K562 (cell line): ENCODE results near the gene SNTG2. TPM values are rescaled to one million over a fixed set of nuclear protein-coding genes. Genes with fewer than 3 reads are reported as not detected.

ENCODE experiments used
- ATAC-seq: fragments of 200-7000 bp; cut with Tn5 transposase; 3 replicates; pipeline ENCODE4 v1.9.1; 2020; ENCODE audit warnings: moderate library complexity
- BruUV-seq: library from RNA; stranded (reverse); fragments of 400-500 nt; replicated peaks from 2 replicates; lab custom pipeline; 2021; lab: Mats Ljungman, UMichigan
- CTCF ChIA-PET: fragments of 300-600 bp; formaldehyde crosslinking; extraction: SDS; loops from one replicate; lab custom pipeline; 2021; ENCODE audit warnings: low intra/inter-chr PET ratio; lab: Yijun Ruan, JAX
- POLR2A ChIA-PET: fragments of 300-600, 350-650 bp; sonication (Branson Sonifier 250); formaldehyde crosslinking; extraction: SDS; loops from one replicate; lab custom pipeline; 2021; ENCODE audit warnings: antibody characterized with exemption, inconsistent platforms; lab: Yijun Ruan, JAX
- DNase-seq, 4 experiments: peaks; one replicate each; pipeline versions ENCODE4 v3.0.0 to v3.0.0-alpha.2; 2011 to 2018; ENCODE audit warnings: low spot score in 3 of 4, mixed read lengths in 3 of 4; ENCODE audit errors: extremely low read depth in 1 of 4
- FAIRE-seq: peaks from 2 replicates; lab custom pipeline; 2011; peaks lifted over from hg19 to GRCh38; lab: Jason Lieb, UNC
- H2AFZ ChIP-seq: 2 replicates; pipeline ENCODE4 v1.6.0; 2011; ENCODE audit warnings: low read depth, low read length, control low read depth, inconsistent platforms
- H3K27ac ChIP-seq: fragments of 200-600 bp; 3 replicates; pipeline ENCODE4 v1.8.0; 2011; ENCODE audit warnings: low read depth, mild to moderate bottlenecking, control low read depth, inconsistent platforms, low read length, moderate library complexity, mixed read lengths; ENCODE audit errors: extremely low read depth
- H3K27me3 ChIP-seq, 2 experiments: fragments of 300-600 bp in 1 of 2; 2 replicates in 1 of 2; 3 replicates in 1 of 2; pipeline versions ENCODE4 v1.6.0 to v1.8.0; 2011; ENCODE audit warnings: inconsistent platforms in 2 of 2, low read length in 2 of 2, mild to moderate bottlenecking in 1 of 2, mixed read lengths in 1 of 2, moderate library complexity in 1 of 2; ENCODE audit not compliant: control insufficient read depth in 2 of 2, insufficient read depth in 2 of 2
- H3K36me3 ChIP-seq: fragments of 300-600 bp; 3 replicates; pipeline ENCODE4 v1.8.0; 2011; ENCODE audit warnings: mild to moderate bottlenecking, low read length, inconsistent platforms; ENCODE audit not compliant: control insufficient read depth, insufficient read depth
- H3K4me1 ChIP-seq, 2 experiments: fragments of 200-600 bp in 1 of 2; replicated peaks in 1 of 2; 2 replicates in 1 of 2; 3 replicates in 1 of 2; pipeline versions ENCODE4 v1.5.1 to v1.8.0; 2011; ENCODE audit warnings: inconsistent platforms in 2 of 2, low read length in 2 of 2, mild to moderate bottlenecking in 1 of 2, mixed read lengths in 1 of 2, moderate library complexity in 1 of 2; ENCODE audit not compliant: control insufficient read depth in 2 of 2, insufficient read depth in 2 of 2
- H3K4me2 ChIP-seq: 2 replicates; pipeline ENCODE4 v1.6.1; 2011; ENCODE audit warnings: low read length, control low read depth, inconsistent platforms, mixed read lengths; ENCODE audit not compliant: insufficient read depth
- H3K4me3 ChIP-seq: fragments of 200-600 bp; sonication (generic), shearing (Covaris generic); 2 replicates; pipeline ENCODE4 v1.5.1; 2016; ENCODE audit warnings: control low read depth, inconsistent platforms
- H3K79me2 ChIP-seq: fragments of 200-600 bp; 3 replicates; pipeline ENCODE4 v1.8.0; 2011; ENCODE audit warnings: low read length, inconsistent platforms; ENCODE audit not compliant: control insufficient read depth, insufficient read depth
- H3K9ac ChIP-seq, 2 experiments: 2 replicates each; pipeline versions ENCODE4 v1.6.0 to v1.6.1; 2011; ENCODE audit warnings: low read depth in 2 of 2, low read length in 2 of 2, control low read depth in 1 of 2, inconsistent platforms in 1 of 2, mild to moderate bottlenecking in 1 of 2, mixed read lengths in 1 of 2; ENCODE audit not compliant: insufficient read depth in 1 of 2
- H3K9me1 ChIP-seq: one replicate; pipeline ENCODE4 v1.6.0; 2011; ENCODE audit warnings: inconsistent platforms, mild to moderate bottlenecking, low read length, moderate library complexity; ENCODE audit not compliant: control insufficient read depth, insufficient read depth
- H3K9me3 ChIP-seq: replicated peaks from 2 replicates; pipeline ENCODE4 v1.5.1; 2011; ENCODE audit warnings: low read depth, low read length, inconsistent platforms; ENCODE audit not compliant: control insufficient read depth, insufficient read depth
- H4K20me1 ChIP-seq: replicated peaks from 2 replicates; pipeline ENCODE4 v1.6.1; 2011; ENCODE audit warnings: low read length, inconsistent platforms, mixed read lengths; ENCODE audit not compliant: control insufficient read depth, insufficient read depth
- CLOCK ChIP-seq: fragments of 250-450 bp; sonication (Bioruptor Pico); IDR thresholded peaks from 2 replicates; pipeline ENCODE4 v1.4.0; 2020; ENCODE audit warnings: mild to moderate bottlenecking, moderate library complexity, borderline replicate concordance
- EP400 ChIP-seq: fragments of 450-650 bp; IDR thresholded peaks from 2 replicates; pipeline ENCODE4 v1.6.1; 2017; ENCODE audit warnings: antibody characterized with exemption, mild to moderate bottlenecking, moderate library complexity
- MEIS2 ChIP-seq: fragments of 450-650 bp; IDR thresholded peaks from 2 replicates; pipeline ENCODE4 v1.6.1; 2014; ENCODE audit warnings: mild to moderate bottlenecking; ENCODE audit not compliant: partially characterized antibody
- PTBP1 ChIP-seq: fragments of 200-400 bp; formaldehyde crosslinking; IDR thresholded peaks from 2 replicates; pipeline ENCODE4 v1.6.1; 2017; ENCODE audit warnings: low read depth, low read length
- RCOR1 ChIP-seq, 2 experiments: IDR thresholded peaks; 2 replicates each; pipeline ENCODE4 v1.6.1; 2012; ENCODE audit warnings: low read depth in 2 of 2, low read length in 2 of 2, borderline replicate concordance in 1 of 2, improper control_type of control experiment in 1 of 2
- SIRT6 ChIP-seq: IDR thresholded peaks from one replicate; pipeline ENCODE4 v1.6.1; 2012; ENCODE audit warnings: low read depth, mild to moderate bottlenecking, control low read depth, inconsistent platforms, low read length, moderate library complexity
- STAT5A ChIP-seq: IDR thresholded peaks from 2 replicates; pipeline ENCODE4 v1.6.1; 2012; ENCODE audit warnings: low read length, inconsistent platforms, borderline replicate concordance
- TRIM28 ChIP-seq: fragments of 450-650 bp; IDR thresholded peaks from 2 replicates; pipeline ENCODE4 v1.6.1; 2017
- ZNF561 ChIP-seq: fragments of 450-650 bp; formaldehyde crosslinking; conservative IDR thresholded peaks from 2 replicates; pipeline ENCODE4 v1.4.0; 2020; ENCODE audit warnings: mild to moderate bottlenecking, moderate library complexity
- ZNF830 ChIP-seq: fragments of 250-450 bp; sonication (Bioruptor Pico); IDR thresholded peaks from 2 replicates; pipeline ENCODE4 v1.5.0; 2021; ENCODE audit warnings: mild to moderate bottlenecking
- WGBS: fragments of 100-300 bp; shearing (Covaris generic); methylation state at CpG from one replicate; pipeline ENCODE4 v1.1.6; 2016; ENCODE audit warnings: low coverage, mixed read lengths; ENCODE audit not compliant: insufficient coverage; ENCODE audit errors: missing lambda C conversion rate; 5-methylcytosine and 5-hydroxymethylcytosine counted together
- in situ Hi-C: fragments of 300-500 bp; cut with MboI; formaldehyde crosslinking; loops from 4 replicates; pipeline ENCODE4 v1.15.0; 2018; ENCODE audit warnings: inconsistent platforms, mixed read lengths
- intact Hi-C: fragments of 100-400 bp; cut with micrococcal nuclease; formaldehyde crosslinking; loops from 2 replicates; pipeline ENCODE4 v1.14.2; 2022
- polyA plus RNA-seq, 8 experiments: library from polyadenylated mRNA; depleted of rRNA in 4 of 8; stranded (reverse) in 5 of 8; unstranded in 3 of 8; fragments of >200 nt; fragmentation: Nextera tagmentation in 2 of 8; fragmentation: Illumina TruSeq in 1 of 8; extraction: Ambion mirVana in 2 of 8; extraction: Trizol in 1 of 8; gene quantifications; 2 replicates each; pipeline versions ENCODE4 v1.2.1 to v1.2.3, GENCODE V29; 2011 to 2014; ENCODE audit warnings: inconsistent platforms in 1 of 8, missing spikeins in 1 of 8
- total RNA-seq, 7 experiments: library from RNA; depleted of rRNA in 6 of 7; stranded (reverse); fragments of >200 nt in 6 of 7; fragmentation: Illumina TruSeq in 2 of 7; extraction: Trizol in 2 of 7; gene quantifications; 2 replicates each; pipeline versions ENCODE4 v1.2.1 to v1.2.3, GENCODE V29; 2011 to 2021; ENCODE audit warnings: low replicate concordance in 1 of 7

The SNTG2 gene
- total and polyA plus RNA-seq, 9 of the 15 experiments (the other 6 are each of a cell fraction or from before 2014, with no cell fraction given): not detected

GRCh38 chr2:1070601-1071000 lies 120.0 kb downstream of the SNTG2 start:
- no TSS peak for BruUV-seq
- H3K4me3 ChIP-seq: no peak overlapping the region
- in situ Hi-C loops (no loop called here), intact Hi-C loops (no loop called here)
- H3K4me2 ChIP-seq: no peak overlapping the region
- no peak for ATAC-seq
- no peak for TF ChIP-seq ZNF830 (CRISPR knock-in tag)
- no peak for TF ChIP-seq ZNF561 (CRISPR knock-in tag)
- no peak for TF ChIP-seq TRIM28
- TF ChIP-seq STAT5A: no peak
- no peak for TF ChIP-seq SIRT6
- TF ChIP-seq RCOR1 (IDR thresholded peaks at IDR 0.05; ENCODE audit: borderline replicate concordance in 1 of 2, low read depth in 2 of 2, low read length in 2 of 2): no peak
- no peak for TF ChIP-seq MEIS2
- peaks cover 4 to 18% of the 10 kb centered on the region in 2 experiments; a peak in 3 of 5 replicates for H3K27me3 ChIP-seq
- H3K9me1 ChIP-seq: no peaks in the 10 kb centered on the region
- ChIA-PET POLR2A (no interaction called here), CTCF (interaction anchor here (0.7 kb wide), 1 partner anchor 187 kb away, joined by 3 read pairs; no protein-coding TSS in a partner anchor)
- no peaks in the 10 kb centered on the region for H4K20me1 ChIP-seq
- no peak overlapping the region for H3K9ac ChIP-seq
- H3K79me2 ChIP-seq: no peaks in the 10 kb centered on the region
- no peaks in the 10 kb centered on the region for H3K9me3 ChIP-seq
- no peaks in the 10 kb centered on the region for H3K4me1 ChIP-seq
- no peak overlapping the region for H3K27ac ChIP-seq
- whole genome bisulfite sequencing: 1% methylated on average over 7 of the region's 7 CpGs
- no peak for DNase-seq
- H2AFZ ChIP-seq: no peak overlapping the region
- no peaks in the 10 kb centered on the region for H3K36me3 ChIP-seq
- FAIRE-seq: no peak

- POLR2A ChIA-PET: interaction anchor here (0.6 kb wide), 1 partner anchor 24 kb away, joined by 3 read pairs; no protein-coding TSS in a partner anchor
- 6% methylated on average over 2 of the region's 3 CpGs for WGBS
- no TSS peak for BruUV-seq
These were observed 121.0 kb downstream of the SNTG2 start for GRCh38 chr2:1071650-1072049.

More at GRCh38 chr2:1071650-1072049, 121.0 kb downstream of the SNTG2 start:
- Histone ChIP-seq H2AFZ (no peak overlapping the region), H3K36me3 (no peaks in the 10 kb centered on the region), H3K27ac (no peak overlapping the region), H3K9me3 (no peaks in the 10 kb centered on the region), H3K27me3 (peaks cover 4 to 21% of the 10 kb centered on the region in 2 experiments; a peak in 3 of 5 replicates), H4K20me1 (no peaks in the 10 kb centered on the region), H3K9ac (no peak overlapping the region), H3K4me3 (no peak overlapping the region), H3K4me2 (no peak overlapping the region), H3K4me1 (no peaks in the 10 kb centered on the region), H3K79me2 (no peaks in the 10 kb centered on the region), H3K9me1 (no peaks in the 10 kb centered on the region)
- FAIRE-seq (no peak), ATAC-seq (no peak), DNase-seq (no peak)
- TF ChIP-seq CLOCK: no peak
- no peak for TF ChIP-seq EP400
- no peak for TF ChIP-seq PTBP1
- in situ Hi-C loops: no loop called here
- CTCF ChIA-PET: no interaction called here
- intact Hi-C loops: no loop called here
